GM19328 (cell line): ENCODE results near the gene PAIP2B.

Experiments used
- ATAC-seq: cut with Tn5 transposase; IDR thresholded peaks from one replicate; pipeline ENCODE4 v1.9.1; 2021; ENCODE audit warnings: mild to moderate bottlenecking, moderate library complexity; ENCODE audit not compliant: unreplicated experiment

The PAIP2B gene

GRCh38 chr2:71154279-71154678 is 72.6 kb downstream of the PAIP2B start:
- ATAC-seq: no peak

- no peak for ATAC-seq
These were observed 73.2 kb downstream of the PAIP2B start for GRCh38 chr2:71153585-71154224.

- ATAC-seq: no peak
These were observed 75.3 kb downstream of the PAIP2B start for GRCh38 chr2:71151620-71152019.

DNA sequence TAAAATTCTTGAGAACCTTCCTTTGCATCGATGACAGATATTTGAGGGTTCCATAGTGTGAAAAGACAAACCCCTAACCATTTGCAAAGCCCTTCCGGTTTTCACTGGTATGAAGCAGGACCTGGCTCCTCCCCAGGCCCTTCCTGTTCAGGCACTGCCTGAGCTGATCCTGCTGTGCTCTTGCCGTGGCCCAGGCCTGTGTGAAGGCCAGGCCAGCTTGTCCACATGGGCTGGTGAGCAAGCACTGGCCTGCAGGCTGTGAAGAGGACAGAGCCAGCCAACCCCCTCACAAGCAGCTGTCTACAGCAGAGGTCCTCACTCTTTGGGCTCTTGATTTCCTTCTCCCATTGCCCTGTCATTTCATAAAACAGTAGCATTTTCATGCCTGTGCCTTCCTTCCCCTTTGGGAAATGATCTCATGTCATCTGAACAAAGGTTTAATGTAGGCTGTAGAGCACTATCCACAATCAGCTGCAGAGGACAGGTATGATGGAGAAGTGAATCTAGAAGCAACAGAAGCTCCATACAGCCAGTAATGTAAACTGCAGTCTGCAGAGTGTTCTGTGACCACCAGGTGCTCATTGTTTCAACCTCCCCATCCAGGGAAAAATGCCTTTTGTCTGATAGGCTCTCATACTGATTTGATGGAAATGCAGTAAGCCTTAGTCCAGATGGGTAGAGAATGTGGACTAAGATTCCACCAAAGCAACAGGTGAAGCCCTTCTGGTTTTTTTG is 76.7 kb downstream of the PAIP2B start:
- ATAC-seq: no peak

- no peak for ATAC-seq
These were observed 78.3 kb downstream of the PAIP2B start for GRCh38 chr2:71148506-71149063.

DNA sequence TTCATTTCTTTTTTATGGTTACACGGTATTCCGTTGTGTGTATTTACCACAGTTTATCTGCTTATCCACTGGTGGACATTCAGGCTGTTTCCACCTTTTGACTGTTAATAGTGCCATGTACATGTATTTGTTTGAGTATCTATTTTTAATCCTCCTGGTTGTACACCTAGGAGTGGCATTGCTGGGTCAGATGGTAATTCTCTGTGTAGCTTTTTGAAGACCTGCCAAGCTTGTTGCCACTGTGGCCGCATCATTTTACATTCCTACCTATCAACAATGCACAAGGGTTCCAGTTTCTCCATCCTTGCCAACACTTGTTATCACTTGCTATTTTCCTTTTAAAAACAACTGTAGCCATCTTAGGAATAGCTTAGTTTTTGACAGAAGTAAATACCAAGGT is 83.1 kb downstream of the PAIP2B start:
- no peak for ATAC-seq

DNA sequence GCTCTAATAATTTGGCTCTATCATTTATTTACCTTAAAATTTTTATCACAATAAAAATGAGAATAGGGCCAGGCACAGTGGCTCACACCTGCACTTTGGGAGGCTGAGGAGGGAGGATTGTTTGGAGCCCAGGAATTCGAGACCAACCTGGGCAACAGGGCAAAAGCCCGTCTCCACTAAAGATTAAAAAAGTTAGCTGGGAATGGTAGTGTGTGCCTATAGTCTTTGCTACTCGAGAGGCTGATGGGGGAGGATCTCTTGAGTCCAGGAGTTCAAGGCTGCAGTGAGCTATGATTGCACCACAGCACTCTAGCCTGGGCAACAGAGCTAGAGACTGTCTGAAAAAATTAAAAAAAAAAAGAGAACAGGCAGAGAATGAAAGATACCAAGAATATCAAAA is 90.7 kb downstream of the PAIP2B start:
- ATAC-seq: no peak

- ATAC-seq: no peak
These were observed 93.3 kb downstream of the PAIP2B start for GRCh38 chr2:71133603-71134002.
